Kidney tubule cell (primary cell): ENCODE results near the gene HNRNPA2B1.
"Not testable (repeated sequence)": the region's sequence is repeated elsewhere in the genome, so short reads cannot be mapped to it uniquely, and the experiment has no call there.

Source experiments
- DNase-seq: peaks from one replicate; pipeline ENCODE4 v3.0.0-alpha.2; 2018; ENCODE audit warnings: low spot score

Gene HNRNPA2B1

DNA sequence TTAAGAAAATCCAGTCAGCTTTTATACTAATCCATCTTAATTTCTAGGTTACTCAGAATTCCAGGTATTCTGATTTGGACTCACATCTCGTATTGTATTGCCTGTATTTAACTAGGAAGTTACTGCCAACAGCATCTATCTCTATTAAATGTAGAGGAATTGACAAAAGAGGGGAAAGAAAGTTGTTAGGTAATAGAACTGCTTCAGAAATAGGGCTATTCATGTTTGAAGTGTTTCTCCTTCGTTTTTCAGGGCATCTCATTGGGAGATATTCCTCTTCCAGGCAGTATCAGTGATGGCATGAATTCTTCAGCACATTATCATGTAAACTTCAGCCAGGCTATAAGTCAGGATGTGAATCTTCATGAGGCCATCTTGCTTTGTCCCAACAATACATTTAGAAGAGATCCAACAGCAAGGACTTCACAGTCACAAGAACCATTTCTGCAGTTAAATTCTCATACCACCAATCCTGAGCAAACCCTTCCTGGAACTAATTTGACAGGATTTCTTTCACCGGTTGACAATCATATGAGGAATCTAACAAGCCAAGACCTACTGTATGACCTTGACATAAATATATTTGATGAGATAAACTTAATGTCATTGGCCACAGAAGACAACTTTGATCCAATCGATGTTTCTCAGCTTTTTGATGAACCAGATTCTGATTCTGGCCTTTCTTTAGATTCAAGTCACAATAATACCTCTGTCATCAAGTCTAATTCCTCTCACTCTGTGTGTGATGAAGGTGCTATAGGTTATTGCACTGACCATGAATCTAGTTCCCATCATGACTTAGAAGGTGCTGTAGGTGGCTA, 16.1 kb downstream of the HNRNPA2B1 start:
- DNase-seq: not testable (repeated sequence)

DNA sequence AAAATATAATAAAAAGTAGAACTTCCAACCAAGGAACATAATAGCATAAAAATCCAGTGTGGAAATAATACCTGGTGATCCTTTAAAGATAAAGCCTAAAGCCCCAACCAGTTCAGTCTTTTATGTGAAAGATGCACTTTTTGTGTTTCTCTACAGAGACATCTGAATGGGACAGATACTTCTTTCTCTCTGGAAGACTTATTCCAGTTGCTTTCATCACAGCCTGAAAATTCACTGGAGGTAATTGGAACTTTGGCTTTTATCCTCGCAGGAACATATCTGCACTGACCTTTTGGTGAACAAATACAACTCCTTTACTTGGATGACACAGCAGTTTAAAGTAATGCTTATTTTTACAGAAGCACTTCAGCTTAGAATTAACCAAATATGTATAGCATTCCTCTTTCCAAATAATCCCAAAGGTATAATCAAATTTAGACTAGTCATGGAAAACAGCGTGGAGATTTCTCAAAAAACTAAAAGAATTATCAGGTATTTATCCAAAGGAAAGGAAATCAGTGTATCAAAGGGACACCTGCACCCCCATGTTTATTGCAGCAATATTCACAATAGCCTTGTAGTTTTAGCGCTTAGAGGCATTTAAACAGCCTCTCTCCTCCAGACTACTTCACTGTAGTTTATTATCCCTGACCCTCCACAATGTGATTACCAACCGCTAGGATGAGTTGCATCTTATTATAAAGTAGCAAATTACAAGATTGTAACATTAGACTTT, 16.8 kb downstream of the HNRNPA2B1 start:
- DNase-seq: no peak

DNA sequence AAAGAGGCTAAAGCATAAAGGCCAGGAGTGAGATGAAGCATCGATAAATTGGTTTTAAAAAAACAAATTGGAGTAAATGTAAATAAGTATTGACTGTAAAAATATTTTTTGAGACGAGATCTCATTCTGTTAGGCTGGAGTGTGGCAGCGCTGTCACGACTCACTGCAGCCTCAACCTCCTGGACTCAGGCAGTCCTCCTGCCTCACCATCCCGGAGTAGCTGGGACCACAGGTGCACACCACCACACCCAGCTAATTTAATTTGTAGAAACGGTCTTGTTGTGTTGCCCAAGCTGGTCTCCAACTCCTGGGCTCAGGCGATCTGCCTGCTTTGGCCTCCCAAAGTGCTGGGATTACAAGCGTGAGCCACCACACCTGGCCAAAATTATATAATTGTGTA, 17.8 kb downstream of the HNRNPA2B1 start:
- DNase-seq: no peak

DNA sequence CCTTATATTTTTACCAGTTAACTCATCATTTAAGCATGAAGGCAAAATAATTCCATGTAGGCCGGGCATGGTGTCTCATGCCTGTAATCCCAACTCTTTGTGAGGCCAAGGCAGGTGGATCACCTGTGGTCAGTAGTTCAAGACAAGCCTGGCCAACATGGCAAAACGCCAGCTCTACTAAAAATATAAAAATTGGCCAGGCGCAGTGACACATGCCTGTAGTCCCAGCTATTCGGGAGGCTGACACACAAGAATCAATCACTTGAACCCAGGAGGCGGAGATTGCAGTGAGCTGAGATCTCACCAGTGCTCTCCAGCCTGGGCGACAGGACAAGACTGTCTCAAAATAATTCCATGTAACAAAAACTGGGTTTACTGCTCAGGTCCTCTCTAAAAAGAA, 18.3 kb downstream of the HNRNPA2B1 start:
- DNase-seq: no peak

- no peak for DNase-seq
Measured at GRCh38 chr7:26181474-26182227, 18.9 kb downstream of the HNRNPA2B1 start.

DNA sequence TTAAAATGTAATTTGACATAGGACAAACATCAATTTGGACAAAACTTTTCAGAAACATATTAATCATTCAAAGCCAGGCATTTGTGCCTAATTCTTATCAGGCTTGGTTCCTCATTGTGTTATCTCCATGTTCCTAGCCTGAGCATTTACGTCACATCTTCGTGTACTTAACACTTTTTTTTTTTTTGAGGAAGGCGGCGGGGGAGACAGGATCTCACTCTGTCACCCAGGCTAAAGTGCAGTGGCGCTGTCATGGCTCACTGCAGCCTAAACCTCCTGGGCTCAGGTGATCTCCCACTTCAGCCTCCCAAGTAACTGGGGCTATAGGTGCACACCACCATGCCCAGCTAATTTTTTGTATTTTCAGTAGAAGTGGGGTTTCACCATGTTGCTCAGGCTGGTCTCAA, 19.8 kb downstream of the HNRNPA2B1 start:
- DNase-seq: no peak

- DNase-seq: no peak
Measured at GRCh38 chr7:26179826-26180497, 20.6 kb downstream of the HNRNPA2B1 start.

DNA sequence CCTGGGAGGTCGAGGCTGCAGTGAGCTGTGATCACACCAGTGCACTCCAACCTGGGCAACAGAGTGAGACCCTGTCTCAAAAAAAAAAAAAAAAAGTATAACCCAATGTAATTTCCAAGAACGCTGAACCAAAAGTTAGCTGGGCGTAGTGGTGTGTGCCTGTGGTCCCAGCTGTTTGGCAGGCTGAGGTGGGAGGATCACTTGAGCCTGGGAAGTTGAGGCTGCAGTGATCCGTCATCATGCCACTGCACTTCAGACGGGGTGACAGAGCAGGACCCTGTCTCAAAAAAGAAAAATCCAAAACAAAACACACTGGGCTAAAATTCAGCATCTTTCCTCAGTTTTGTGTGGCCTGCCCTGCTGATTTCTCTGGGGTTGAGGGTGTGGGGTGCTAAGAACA, 21.1 kb downstream of the HNRNPA2B1 start:
- no peak for DNase-seq

DNA sequence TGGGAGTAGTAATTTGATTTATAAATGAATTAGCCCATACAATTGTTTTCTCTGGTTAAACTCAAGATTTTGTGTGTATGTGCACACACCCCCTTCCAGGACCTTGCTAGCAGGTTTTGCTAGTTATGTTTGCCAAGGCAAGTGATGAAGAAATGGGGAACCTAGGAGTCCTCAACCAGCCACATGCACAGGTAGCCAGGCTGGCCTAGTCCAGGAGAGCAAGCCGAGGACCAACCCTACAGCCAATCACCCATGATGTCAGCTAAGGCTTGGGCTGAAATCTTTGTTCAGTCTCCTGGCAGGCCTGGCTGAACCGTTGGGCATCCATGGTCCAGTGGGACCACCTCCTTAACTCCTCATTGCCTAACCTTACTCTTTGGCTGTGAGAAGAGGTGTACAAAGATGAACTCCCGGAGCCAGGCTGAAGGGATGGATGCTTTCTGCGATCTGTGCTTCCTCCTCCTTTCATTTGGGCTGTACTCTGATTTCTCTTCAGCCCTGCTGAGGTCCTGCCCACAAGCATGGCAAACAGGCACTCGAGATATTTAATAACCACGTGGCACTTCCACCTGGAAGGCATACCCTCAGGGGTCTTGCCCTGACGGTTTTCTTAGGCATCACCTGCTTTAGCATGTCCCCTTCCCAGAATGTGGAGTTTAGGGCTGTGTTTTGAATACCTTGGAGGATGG, 22.1 kb downstream of the HNRNPA2B1 start:
- DNase-seq: no peak

GRCh38 chr7:26177269-26177668, 23.3 kb downstream of the HNRNPA2B1 start:
- not testable (repeated sequence) for DNase-seq

GRCh38 chr7:26176696-26177095, 23.9 kb downstream of the HNRNPA2B1 start:
- DNase-seq: not testable (repeated sequence)

GRCh38 chr7:26175903-26176302, 24.6 kb downstream of the HNRNPA2B1 start:
- not testable (repeated sequence) for DNase-seq

- no peak for DNase-seq
Measured at GRCh38 chr7:26172048-26172447, 28.5 kb downstream of the HNRNPA2B1 start.

DNA sequence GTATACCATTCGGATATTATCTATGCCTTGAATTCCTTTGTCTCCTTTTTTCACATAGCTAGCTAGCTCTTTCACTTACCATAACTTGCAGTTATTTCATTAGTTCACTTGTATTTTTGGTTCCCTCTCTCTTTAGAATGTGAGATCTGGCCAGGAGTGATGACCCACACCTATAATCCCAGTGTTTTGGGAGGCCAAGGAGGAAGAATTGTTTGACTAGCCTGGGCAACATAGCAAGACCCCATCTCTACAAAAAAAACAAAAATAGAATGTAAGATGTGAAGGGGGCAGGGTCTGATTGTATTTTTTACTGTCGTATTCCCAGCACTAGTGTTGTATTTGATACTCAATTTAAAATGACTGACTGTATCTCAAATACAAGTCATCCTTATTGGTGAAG, 28.9 kb downstream of the HNRNPA2B1 start:
- DNase-seq: no peak

- DNase-seq: no peak
Measured at GRCh38 chr7:26170663-26171062, 29.9 kb downstream of the HNRNPA2B1 start.

DNA sequence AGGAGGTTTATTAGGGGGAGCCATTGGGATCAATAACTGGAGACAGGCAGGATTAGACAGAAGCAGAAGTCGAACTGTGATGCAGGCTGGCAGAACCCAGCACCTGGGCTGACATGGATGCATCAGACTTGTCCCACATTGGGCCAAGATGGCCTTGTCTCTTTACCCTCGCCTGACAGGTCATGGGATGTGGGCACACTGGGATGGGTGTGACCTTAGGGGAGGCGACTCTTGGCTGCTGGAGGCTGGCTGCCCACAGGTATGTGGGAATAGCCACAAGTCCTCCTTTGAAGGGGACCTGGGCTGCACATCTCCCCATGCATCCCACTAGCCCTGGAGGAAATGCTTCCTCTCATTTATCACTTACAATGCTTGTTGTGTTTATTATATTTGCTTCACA, 31.3 kb downstream of the HNRNPA2B1 start:
- DNase-seq: no peak

DNA sequence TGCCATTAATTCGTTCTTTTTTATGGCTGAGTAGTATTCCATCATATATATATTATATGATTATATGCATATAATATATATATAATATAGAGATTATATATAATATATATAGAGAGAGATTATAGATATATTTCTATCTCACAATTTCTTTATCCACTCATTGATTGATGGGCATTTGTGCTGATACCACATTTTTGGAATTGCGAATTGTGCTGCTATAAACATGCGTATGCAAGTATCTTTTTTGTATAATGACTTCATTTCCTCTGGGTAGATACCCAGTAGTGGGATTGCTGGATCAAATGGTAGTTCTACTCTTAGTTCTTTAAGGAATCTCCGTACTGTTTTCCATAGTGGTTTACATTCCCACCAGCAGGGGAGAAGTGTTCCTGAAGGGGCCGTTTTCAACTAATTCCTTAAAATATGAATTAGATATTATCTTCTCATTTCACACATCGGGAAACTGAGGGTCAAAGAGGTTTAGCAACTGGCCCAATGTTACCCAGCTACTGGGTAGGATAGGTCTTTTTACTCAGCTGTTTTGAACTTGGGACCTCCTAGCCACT, 32.0 kb downstream of the HNRNPA2B1 start:
- no peak for DNase-seq

DNA sequence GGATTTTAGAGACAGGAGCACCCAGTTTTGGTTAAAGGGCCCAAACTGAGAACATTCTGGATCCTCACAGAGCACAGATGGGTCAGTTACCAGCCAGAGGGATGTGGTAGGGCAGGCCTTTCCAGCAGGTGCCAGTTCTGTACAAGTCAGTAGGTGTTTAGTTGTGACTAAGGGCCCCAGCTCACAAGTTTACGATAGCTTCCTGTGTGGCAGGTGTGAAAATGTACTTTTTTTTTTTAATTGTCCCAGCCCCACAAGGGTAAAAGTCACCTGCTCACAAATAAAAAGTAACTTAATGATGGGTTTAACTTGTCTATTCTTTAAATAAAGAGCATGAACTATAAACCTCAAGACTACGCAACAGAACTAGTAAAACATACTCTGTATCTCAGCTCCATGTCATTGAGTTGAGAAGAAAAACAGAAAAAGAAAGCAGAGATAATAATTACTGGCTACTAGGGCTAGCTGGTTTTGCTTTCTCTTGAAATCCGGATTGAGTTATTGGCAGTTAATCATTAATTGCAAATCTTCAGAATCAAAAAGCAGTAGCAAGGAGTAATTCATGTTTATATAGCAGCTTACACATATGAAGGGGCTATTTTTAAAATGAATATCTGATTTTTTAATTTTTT, 33.1 kb downstream of the HNRNPA2B1 start:
- DNase-seq: peak; percentile 49

- DNase-seq: no peak
Measured at GRCh38 chr7:26166684-26167266, 33.8 kb downstream of the HNRNPA2B1 start.

DNA sequence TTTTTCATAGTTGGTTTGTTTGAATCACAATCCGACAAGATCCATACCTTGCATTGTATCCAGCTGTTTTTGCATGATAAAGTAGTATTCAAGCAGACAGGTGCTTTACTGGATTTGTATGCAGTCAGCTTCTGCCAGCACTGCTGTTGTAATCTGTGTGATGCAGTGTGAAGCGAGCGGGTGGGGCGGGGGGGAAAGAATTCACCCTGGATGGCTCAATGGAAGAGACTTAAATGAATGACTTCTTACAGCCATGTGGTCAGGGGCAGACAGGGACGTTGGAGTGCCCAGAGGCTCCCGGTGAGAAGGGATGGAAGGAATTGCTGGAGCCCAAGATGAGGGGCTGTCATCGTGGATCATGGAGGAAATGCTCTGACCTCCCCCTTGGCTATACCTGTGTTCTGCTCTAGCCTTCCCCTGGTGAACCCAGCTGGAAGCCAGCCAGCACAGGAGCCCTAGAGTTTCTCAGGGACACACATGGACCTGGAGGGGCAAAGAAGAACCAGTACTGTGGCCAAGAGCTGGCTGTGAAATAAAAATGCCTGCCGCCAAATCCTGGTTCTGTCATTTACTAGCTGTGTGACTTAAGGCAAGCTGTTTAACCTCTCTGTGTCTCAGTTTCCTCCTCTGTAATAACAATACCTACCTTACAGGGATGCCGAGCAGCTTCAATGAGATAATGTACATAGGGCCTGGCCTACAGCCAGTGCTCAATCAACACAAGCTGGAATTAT, 34.4 kb downstream of the HNRNPA2B1 start:
- DNase-seq: no peak
